GM21619 (cell line): ENCODE measurements around the gene GRAPL.
A peak's percentile ranks its signal among the peaks of the same experiment; 100 is the strongest.
"Not testable (repeated sequence)": the region's sequence is repeated elsewhere in the genome, so short reads cannot be mapped to it uniquely, and the experiment has no call there.

ENCODE experiments used
- ATAC-seq: cut with Tn5 transposase; IDR thresholded peaks from one replicate; pipeline ENCODE4 v1.9.1; 2021; ENCODE audit not compliant: unreplicated experiment

The GRAPL gene

DNA sequence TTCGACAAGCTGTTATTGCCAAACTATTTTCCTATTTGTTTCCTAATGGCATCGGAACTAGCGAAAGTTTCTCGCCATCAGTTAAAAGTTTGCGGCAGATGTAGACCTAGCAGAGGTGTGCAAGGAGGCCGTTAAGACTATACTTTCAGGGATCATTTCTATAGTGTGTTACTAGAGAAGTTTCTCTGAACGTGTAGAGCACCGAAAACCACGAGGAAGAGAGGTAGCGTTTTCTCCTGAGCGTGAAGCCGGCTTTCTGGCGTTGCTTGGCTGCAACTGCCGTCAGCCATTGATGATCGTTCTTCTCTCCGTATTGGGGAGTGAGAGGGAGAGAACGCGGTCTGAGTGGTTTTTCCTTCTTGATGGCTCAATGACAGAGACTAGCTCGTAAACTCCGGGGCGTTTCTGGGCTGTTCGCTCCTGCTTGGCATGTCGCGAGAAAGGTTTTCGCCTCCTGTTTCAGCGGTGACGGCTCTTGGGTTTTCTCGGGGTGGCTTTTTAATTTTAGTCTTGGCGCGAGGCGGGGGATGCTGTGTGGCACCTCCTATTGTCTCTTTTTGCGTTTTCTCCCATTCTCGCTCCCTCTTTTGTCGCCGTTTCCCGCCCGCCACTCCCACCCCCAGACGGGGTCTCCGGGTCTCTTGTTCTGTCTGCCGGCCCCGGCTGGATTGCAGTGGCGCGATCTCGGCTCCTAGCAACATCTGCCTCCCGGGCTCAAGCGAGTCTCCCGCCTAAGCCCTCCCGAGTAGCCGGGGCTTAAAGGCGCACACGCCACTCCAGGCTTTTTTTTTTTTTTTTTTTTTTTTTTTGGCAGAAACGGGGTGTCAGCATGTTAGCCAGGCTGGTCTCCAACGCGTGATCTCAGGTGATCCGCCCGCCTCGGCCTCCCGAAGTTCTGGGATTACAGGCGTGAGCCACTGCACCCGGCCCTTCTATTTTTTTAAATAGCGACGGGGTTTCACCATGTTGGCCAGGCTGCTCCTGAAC lies 60.8 kb downstream of the GRAPL start:
- peak; percentile 12 for ATAC-seq

DNA sequence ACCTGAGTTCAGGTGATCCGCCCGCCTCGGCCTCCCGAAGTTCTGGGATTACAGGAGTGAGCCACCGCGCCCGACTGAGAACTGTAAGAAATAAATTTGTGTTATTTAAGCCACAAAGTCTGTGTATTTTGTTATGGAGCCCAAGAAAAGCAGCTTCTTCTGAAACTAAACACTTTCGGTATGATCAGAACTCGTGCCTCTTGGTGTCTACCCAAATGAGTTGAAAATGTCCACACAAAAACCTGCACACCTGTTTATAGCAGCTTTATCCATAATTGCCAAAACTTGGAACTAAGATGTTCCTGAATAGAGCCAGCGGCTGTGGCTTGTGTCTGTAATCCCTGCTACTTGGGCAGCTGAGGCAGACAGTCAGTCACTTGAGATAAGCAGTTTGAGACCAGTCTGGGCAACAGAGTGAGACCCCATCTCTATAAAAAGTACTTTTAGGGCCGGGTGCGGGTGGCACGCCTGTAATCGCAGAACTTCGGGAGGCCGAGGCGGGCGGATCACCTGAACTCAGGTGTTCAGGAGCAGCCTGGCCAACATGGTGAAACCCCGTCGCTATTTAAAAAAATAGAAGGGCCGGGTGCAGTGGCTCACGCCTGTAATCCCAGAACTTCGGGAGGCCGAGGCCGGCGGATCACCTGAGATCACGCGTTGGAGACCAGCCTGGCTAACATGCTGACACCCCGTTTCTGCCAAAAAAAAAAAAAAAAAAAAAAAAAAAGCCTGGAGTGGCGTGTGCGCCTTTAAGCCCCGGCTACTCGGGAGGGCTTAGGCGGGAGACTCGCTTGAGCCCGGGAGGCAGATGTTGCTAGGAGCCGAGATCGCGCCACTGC lies 61.7 kb downstream of the GRAPL start:
- ATAC-seq, result peak; percentile 66

DNA sequence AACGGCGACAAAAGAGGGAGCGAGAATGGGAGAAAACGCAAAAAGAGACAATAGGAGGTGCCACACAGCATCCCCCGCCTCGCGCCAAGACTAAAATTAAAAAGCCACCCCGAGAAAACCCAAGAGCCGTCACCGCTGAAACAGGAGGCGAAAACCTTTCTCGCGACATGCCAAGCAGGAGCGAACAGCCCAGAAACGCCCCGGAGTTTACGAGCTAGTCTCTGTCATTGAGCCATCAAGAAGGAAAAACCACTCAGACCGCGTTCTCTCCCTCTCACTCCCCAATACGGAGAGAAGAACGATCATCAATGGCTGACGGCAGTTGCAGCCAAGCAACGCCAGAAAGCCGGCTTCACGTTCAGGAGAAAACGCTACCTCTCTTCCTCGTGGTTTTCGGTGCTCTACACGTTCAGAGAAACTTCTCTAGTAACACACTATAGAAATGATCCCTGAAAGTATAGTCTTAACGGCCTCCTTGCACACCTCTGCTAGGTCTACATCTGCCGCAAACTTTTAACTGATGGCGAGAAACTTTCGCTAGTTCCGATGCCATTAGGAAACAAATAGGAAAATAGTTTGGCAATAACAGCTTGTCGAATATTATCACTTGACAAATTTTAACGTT lies 62.5 kb downstream of the GRAPL start:
- not testable (repeated sequence) for ATAC-seq

DNA sequence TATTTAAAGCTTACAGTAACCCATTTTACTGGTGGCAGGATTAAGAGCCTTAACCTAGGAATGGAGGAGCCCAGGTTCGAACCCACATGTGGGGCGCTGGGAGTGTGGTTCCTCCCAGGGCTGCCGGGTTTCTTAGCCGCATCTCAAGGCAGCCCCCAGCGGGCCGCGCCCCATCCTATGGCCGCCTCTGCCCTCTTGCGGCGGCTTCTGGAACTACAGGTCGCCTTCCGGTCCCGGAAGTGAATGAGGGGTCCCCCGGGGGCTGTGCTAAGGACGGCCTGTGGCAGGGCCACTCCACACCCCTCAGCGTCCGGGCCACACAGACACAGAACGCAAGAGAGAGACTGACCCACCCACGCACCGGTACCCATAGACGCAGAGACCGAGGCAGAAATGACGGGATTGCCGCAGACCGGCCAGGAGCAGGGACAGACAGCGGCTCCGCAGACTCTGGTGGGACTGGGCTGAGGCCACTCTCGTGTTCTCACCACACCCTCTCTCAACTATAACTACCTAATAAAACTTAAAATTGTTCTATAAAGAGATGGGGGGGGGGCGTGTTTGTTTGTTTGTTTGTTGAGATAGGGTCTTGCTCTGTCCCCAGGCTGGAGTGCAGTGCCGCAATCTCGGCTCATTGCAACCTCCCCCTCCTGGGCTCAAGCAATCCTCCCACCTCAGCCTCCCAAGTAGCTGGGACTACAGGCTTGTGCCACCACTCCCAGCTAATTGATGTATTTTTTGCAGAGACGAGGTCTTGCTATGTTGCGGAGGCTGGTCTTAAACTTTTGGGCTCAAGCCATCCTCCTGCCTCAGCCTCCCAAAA lies 69.2 kb downstream of the GRAPL start:
- peak; percentile 82 for ATAC-seq

DNA sequence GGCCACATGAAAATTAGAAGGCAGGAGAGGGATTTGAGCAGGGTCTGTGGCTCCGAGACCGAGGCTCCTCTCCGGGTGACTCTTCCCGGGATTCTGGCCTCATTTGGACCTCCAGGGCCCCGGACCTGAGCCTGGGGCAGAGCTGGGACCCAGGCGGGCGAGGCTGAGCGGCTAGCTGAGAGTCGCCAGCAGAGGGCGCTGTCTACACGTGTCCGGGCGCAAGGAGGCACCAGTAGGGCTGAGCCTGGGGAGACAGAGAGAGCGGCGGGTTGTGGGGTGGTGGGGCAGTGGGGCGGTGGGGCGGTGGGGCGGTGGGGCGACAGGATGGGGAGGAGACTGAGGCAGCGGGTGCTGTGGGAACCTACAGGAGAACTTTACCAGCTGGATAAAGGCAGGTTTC lies 75.1 kb downstream of the GRAPL start:
- not testable (repeated sequence) for ATAC-seq

DNA sequence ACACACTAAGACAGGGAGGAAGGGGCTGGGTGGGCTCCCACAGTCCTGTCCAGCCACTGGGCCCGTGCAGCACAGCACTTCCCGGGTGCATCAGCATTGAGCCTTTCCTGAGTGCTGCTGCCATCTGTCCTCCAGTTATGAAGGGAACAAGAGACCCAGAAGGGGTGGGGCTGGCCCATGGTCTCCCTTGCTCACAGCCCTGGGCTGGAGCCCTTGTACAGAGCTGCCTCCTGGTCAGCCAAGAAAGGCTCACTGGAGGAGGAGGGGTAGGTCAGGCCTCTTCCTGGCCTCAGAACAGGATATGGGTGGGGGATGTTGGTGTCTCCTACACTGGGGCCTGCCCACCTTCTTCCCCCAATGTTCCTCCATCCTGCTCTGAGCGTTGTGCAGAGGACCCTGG lies 76.0 kb downstream of the GRAPL start:
- ATAC-seq, result not testable (repeated sequence)
